Prostate gland (tissue), 2 donors: ENCODE results near the gene ARFRP1. TPM values are rescaled to one million over a fixed set of nuclear protein-coding genes. Genes with fewer than 3 reads are reported as not detected.

Experiments
- DNase-seq: peaks from one replicate; pipeline ENCODE4 v3.0.0-alpha.2; 2019; ENCODE audit warnings: low spot score
- H3K27ac ChIP-seq, 2 donors: fragments of 200-600 bp; sonication (generic); 2 replicates each; pipeline ENCODE4 v1.5.1; 2017 to 2019
- H3K27me3 ChIP-seq: fragments of 200-600 bp; sonication (generic); replicated peaks from 2 replicates; pipeline ENCODE4 v1.5.1; 2019; ENCODE audit not compliant: insufficient read depth
- H3K36me3 ChIP-seq, 2 donors: fragments of 200-600 bp; sonication (generic); 1 replicate in 1 of 2; 2 replicates in 1 of 2; pipeline versions ENCODE4 v1.5.1 to v1.8.1; 2017 to 2019
- H3K4me1 ChIP-seq: fragments of 200-600 bp; sonication (generic); replicated peaks from 2 replicates; pipeline ENCODE4 v1.5.1; 2019
- H3K4me3 ChIP-seq, 2 donors: fragments of 200-600 bp; sonication (generic); 2 replicates each; pipeline ENCODE4 v1.5.1; 2017 to 2019
- H3K9me3 ChIP-seq: fragments of 200-600 bp; sonication (generic); 2 replicates; pipeline ENCODE4 v1.5.1; 2017
- POLR2A ChIP-seq: fragments of 450-650 bp; IDR thresholded peaks from one replicate; pipeline ENCODE4 v1.6.1; 2016; ENCODE audit warnings: antibody characterized with exemption, mild to moderate bottlenecking
- POLR2AphosphoS5 ChIP-seq: sonication (generic); formaldehyde crosslinking; IDR thresholded peaks from one replicate; pipeline ENCODE4 v1.6.1; 2017; ENCODE audit warnings: antibody characterized with exemption
- WGBS: methylation state at CpG from one replicate; pipeline ENCODE4 v1.1.5; 2018; 5-methylcytosine and 5-hydroxymethylcytosine counted together
- intact Hi-C: fragments of 100-400 bp; cut with DNase I; formaldehyde crosslinking; loops from one replicate; pipeline ENCODE4 v1.14.2; 2022
- total RNA-seq, 2 donors: library from RNA; depleted of rRNA; stranded (reverse); fragments of >200 nt; gene quantifications; one replicate each; pipeline ENCODE4 v1.1.0, GENCODE V29; 2016
- TF ChIP-seq, protein P1 (sequence below), 4 experiments: fragments of 200-600 bp in 2 of 4; fragments of 450-650 bp in 2 of 4; sonication (generic) in 2 of 4; IDR thresholded peaks; 1 replicate in 3 of 4; 2 replicates in 1 of 4; pipeline ENCODE4 v1.5.1; 2016 to 2019; ENCODE audit warnings: antibody characterized with exemption in 4 of 4, mild to moderate bottlenecking in 2 of 4, moderate library complexity in 2 of 4

The ARFRP1 gene
- total RNA-seq, 2 donors from 2014 or later, result 36.8 to 50.8 TPM

DNA sequence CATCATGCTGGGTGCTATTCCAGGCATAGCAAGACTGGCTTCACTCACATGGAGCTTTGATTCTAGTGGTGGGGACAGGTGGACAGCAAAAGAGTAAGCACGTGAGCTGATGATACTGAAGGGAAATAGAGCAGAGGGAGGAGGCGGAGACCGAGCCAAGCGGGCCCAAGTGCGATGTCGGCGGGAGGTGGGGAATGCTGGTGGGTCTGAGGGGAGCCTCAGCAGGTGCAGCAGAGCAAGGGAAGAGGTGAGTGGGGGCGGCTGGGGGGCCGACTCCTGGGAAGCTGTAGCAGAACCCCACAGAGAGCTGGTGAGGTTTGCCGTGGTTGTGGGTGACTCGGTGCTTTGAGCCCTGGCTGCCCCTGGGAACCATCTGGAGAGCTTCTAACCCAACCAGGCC lies 39.4 kb downstream of the ARFRP1 start:
- H3K27me3 ChIP-seq, result no peaks in the 10 kb centered on the region
- DNase-seq, result no peak
- H3K9me3 ChIP-seq, result no peaks in the 10 kb centered on the region
- 95% methylated on average over 11 of the region's 11 CpGs for WGBS
- TF ChIP-seq, protein P1, sequence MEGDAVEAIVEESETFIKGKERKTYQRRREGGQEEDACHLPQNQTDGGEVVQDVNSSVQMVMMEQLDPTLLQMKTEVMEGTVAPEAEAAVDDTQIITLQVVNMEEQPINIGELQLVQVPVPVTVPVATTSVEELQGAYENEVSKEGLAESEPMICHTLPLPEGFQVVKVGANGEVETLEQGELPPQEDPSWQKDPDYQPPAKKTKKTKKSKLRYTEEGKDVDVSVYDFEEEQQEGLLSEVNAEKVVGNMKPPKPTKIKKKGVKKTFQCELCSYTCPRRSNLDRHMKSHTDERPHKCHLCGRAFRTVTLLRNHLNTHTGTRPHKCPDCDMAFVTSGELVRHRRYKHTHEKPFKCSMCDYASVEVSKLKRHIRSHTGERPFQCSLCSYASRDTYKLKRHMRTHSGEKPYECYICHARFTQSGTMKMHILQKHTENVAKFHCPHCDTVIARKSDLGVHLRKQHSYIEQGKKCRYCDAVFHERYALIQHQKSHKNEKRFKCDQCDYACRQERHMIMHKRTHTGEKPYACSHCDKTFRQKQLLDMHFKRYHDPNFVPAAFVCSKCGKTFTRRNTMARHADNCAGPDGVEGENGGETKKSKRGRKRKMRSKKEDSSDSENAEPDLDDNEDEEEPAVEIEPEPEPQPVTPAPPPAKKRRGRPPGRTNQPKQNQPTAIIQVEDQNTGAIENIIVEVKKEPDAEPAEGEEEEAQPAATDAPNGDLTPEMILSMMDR (IDR thresholded peaks at IDR 0.05), result no peak
- TF ChIP-seq POLR2A (no peak), POLR2AphosphoS5 (no peak)
- H3K27ac ChIP-seq, result no peak overlapping the region
- H3K4me1 ChIP-seq, result no peaks in the 10 kb centered on the region
- H3K4me3 ChIP-seq, result no peak overlapping the region
- intact Hi-C loops, result no loop called here
- peaks cover 0 to 9% of the 10 kb centered on the region in 2 donors for H3K36me3 ChIP-seq

GRCh38 chr20:63667858-63668257 lies 39.9 kb downstream of the ARFRP1 start:
- no peak for TF ChIP-seq POLR2A
- TF ChIP-seq, protein P1 (IDR thresholded peaks at IDR 0.05), result no peak
- no peak for TF ChIP-seq POLR2AphosphoS5
- WGBS, result 94% methylated on average over 16 of the region's 16 CpGs
- no peak for DNase-seq
- intact Hi-C loops, result no loop called here
- no peaks in the 10 kb centered on the region for H3K9me3 ChIP-seq
- no peak overlapping the region for H3K4me3 ChIP-seq
- H3K36me3 ChIP-seq, result peaks cover under 1 to 9% of the 10 kb centered on the region in 2 donors
- no peak overlapping the region for H3K27ac ChIP-seq
- H3K4me1 ChIP-seq, result no peaks in the 10 kb centered on the region
- no peaks in the 10 kb centered on the region for H3K27me3 ChIP-seq

- intact Hi-C loops, result no loop called here
- Histone ChIP-seq H3K27ac (no peak overlapping the region), H3K27me3 (no peaks in the 10 kb centered on the region), H3K9me3 (no peaks in the 10 kb centered on the region), H3K4me3 (no peak overlapping the region), H3K36me3 (peaks cover 5 to 9% of the 10 kb centered on the region in 2 donors), H3K4me1 (no peaks in the 10 kb centered on the region)
- WGBS, result 92% methylated on average over 14 of the region's 14 CpGs
- TF ChIP-seq, protein P1 (IDR thresholded peaks at IDR 0.05), result no peak
- DNase-seq, result no peak
These were observed 42.1 kb downstream of the ARFRP1 start for GRCh38 chr20:63665708-63666107.

- Histone ChIP-seq H3K9me3 (no peaks in the 10 kb centered on the region), H3K36me3 (peaks cover 5 to 9% of the 10 kb centered on the region in 2 donors), H3K4me3 (no peak overlapping the region), H3K27ac (no peak overlapping the region), H3K27me3 (no peaks in the 10 kb centered on the region), H3K4me1 (no peaks in the 10 kb centered on the region)
- intact Hi-C loops, result no loop called here
- 55% methylated on average over 16 of the region's 18 CpGs for WGBS
- no peak for DNase-seq
- TF ChIP-seq, protein P1 (IDR thresholded peaks at IDR 0.05), result no peak
- TF ChIP-seq POLR2A (no peak), POLR2AphosphoS5 (no peak)
These were observed 42.7 kb downstream of the ARFRP1 start for GRCh38 chr20:63664861-63665594.
